ENCODE data around the gene AQP9. TPM values are rescaled to one million over a fixed set of nuclear protein-coding genes. Genes with fewer than 3 reads are reported as not detected.

Gene AQP9
- total RNA-seq, 2 experiments from 2014 or later: not detected

DNA sequence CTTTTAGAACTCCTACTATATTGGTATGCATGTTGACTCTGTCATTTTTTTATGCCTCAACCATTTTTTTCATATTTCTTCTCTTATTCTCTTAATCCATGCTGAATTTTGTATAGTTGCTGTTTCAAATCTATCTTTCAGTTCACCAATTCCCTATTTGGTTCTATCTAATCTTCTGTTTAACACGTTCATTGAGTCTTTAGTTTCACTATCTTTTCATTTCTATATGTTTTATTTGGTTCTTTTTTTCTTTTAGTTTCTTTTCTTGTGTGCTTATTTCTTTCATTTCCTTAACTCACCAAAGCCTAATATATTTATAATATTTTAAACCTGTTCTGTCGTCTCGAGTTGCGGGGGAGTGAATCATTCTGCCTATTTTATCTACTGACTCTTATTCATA, 8.0 kb downstream of the AQP9 start:
- CTCF ChIA-PET: no interaction called here
- Mint-ChIP-seq H3K4me1 (ENCODE audit: low read depth) (no peaks in the 10 kb centered on the region), H3K36me3 (ENCODE audit: low read depth) (no peaks in the 10 kb centered on the region), H3K4me3 (no peak overlapping the region), H3K27ac (no peak overlapping the region), H3K27me3 (ENCODE audit: low read depth) (peaks cover 4% of the 10 kb centered on the region), H3K9me3 (no peaks in the 10 kb centered on the region)
- no peak for DNase-seq
- intact Hi-C loops (cut with micrococcal nuclease): no loop called here

GRCh38 chr15:58146749-58147148, 8.6 kb downstream of the AQP9 start:
- DNase-seq: no peak
- Mint-ChIP-seq H3K4me1 (ENCODE audit: low read depth) (no peaks in the 10 kb centered on the region), H3K27ac (no peak overlapping the region), H3K36me3 (ENCODE audit: low read depth) (no peaks in the 10 kb centered on the region), H3K4me3 (no peak overlapping the region), H3K9me3 (no peaks in the 10 kb centered on the region), H3K27me3 (ENCODE audit: low read depth) (peaks cover 4% of the 10 kb centered on the region)
- intact Hi-C loops (cut with micrococcal nuclease): no loop called here
- CTCF ChIA-PET: no interaction called here

- Mint-ChIP-seq H3K27me3 (ENCODE audit: low read depth) (peaks cover 4% of the 10 kb centered on the region), H3K27ac (no peak overlapping the region), H3K36me3 (ENCODE audit: low read depth) (no peaks in the 10 kb centered on the region), H3K9me3 (no peaks in the 10 kb centered on the region), H3K4me1 (ENCODE audit: low read depth) (no peaks in the 10 kb centered on the region), H3K4me3 (no peak overlapping the region)
- no peak for DNase-seq
- CTCF ChIA-PET: no interaction called here
- intact Hi-C loops (cut with micrococcal nuclease): no loop called here
Observed at GRCh38 chr15:58147171-58147611, 9.0 kb downstream of the AQP9 start.

GRCh38 chr15:58148120-58148519, 9.9 kb downstream of the AQP9 start:
- H3K27ac Mint-ChIP-seq: no peak overlapping the region
- intact Hi-C loops (cut with micrococcal nuclease): no loop called here

GRCh38 chr15:58148633-58149445, 10.7 kb downstream of the AQP9 start:
- CTCF ChIA-PET: interaction anchor here (1.3 kb wide), 1 partner anchor 35 kb away, joined by 3 read pairs; no protein-coding TSS in a partner anchor
- H3K36me3 Mint-ChIP-seq (ENCODE audit: low read depth): no peaks in the 10 kb centered on the region
- no peaks in the 10 kb centered on the region for H3K9me3 Mint-ChIP-seq
- H3K27me3 Mint-ChIP-seq (ENCODE audit: low read depth): peaks cover 4% of the 10 kb centered on the region
- no peak overlapping the region for H3K27ac Mint-ChIP-seq
- DNase-seq: no peak
- H3K4me3 Mint-ChIP-seq: no peak overlapping the region
- intact Hi-C loops (cut with micrococcal nuclease): no loop called here
- no peaks in the 10 kb centered on the region for H3K4me1 Mint-ChIP-seq (ENCODE audit: low read depth)

More at GRCh38 chr15:58148120-58148519, 9.9 kb downstream of the AQP9 start:
- no peaks in the 10 kb centered on the region for H3K36me3 Mint-ChIP-seq (ENCODE audit: low read depth)
- H3K4me3 Mint-ChIP-seq: no peak overlapping the region
- DNase-seq: no peak
- CTCF ChIA-PET: interaction anchor here (1.3 kb wide), 1 partner anchor 36 kb away, joined by 3 read pairs; no protein-coding TSS in a partner anchor
- H3K9me3 Mint-ChIP-seq: no peaks in the 10 kb centered on the region
- H3K27me3 Mint-ChIP-seq (ENCODE audit: low read depth): peaks cover 4% of the 10 kb centered on the region
- no peaks in the 10 kb centered on the region for H3K4me1 Mint-ChIP-seq (ENCODE audit: low read depth)

GRCh38 chr15:58154769-58155168, 16.6 kb downstream of the AQP9 start:
- Mint-ChIP-seq H3K9me3 (no peaks in the 10 kb centered on the region), H3K27ac (no peak overlapping the region), H3K4me3 (no peak overlapping the region), H3K4me1 (ENCODE audit: low read depth) (no peaks in the 10 kb centered on the region), H3K27me3 (ENCODE audit: low read depth) (no peaks in the 10 kb centered on the region), H3K36me3 (ENCODE audit: low read depth) (no peaks in the 10 kb centered on the region)
- DNase-seq: no peak
- CTCF ChIA-PET: no interaction called here
- intact Hi-C loops (cut with micrococcal nuclease): no loop called here

- intact Hi-C loops (cut with micrococcal nuclease): no loop called here
- H3K4me1 Mint-ChIP-seq (ENCODE audit: low read depth): no peaks in the 10 kb centered on the region
- no peaks in the 10 kb centered on the region for H3K9me3 Mint-ChIP-seq
- no peak for DNase-seq
- H3K36me3 Mint-ChIP-seq (ENCODE audit: low read depth): no peaks in the 10 kb centered on the region
- no peak overlapping the region for H3K4me3 Mint-ChIP-seq
- H3K27me3 Mint-ChIP-seq (ENCODE audit: low read depth): peaks cover 18% of the 10 kb centered on the region
- no peak overlapping the region for H3K27ac Mint-ChIP-seq
- CTCF ChIA-PET: no interaction called here
Observed at GRCh38 chr15:58159827-58160386, 21.7 kb downstream of the AQP9 start.

GRCh38 chr15:58161436-58161930, 23.3 kb downstream of the AQP9 start:
- H3K27ac Mint-ChIP-seq: no peak overlapping the region
- intact Hi-C loops (cut with micrococcal nuclease): no loop called here
- CTCF ChIA-PET: no interaction called here
- peaks cover 20% of the 10 kb centered on the region for H3K27me3 Mint-ChIP-seq (ENCODE audit: low read depth)
- H3K4me3 Mint-ChIP-seq: no peak overlapping the region
- H3K4me1 Mint-ChIP-seq (ENCODE audit: low read depth): no peaks in the 10 kb centered on the region
- H3K9me3 Mint-ChIP-seq: no peaks in the 10 kb centered on the region
- no peaks in the 10 kb centered on the region for H3K36me3 Mint-ChIP-seq (ENCODE audit: low read depth)
- no peak for DNase-seq

DNA sequence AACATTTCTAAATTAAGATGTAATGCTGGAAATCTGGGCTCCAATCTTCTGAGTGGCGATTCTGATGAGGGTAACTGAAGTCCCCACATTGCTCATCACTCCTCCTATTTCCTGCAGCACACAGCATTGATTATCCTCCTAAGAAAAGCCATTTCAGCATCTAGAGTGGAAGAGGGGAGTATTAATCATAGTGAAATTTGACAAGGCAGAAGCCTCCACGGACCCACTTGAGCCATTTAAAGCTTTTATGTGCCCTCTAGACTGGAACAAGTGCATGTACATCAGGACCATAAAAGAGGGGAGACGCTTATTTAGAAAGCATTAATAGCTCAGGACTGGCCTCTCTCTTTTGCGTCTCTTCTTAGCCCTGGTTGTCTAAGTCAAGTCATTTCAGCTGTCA, 25.8 kb downstream of the AQP9 start:
- peaks cover 33% of the 10 kb centered on the region for H3K27me3 Mint-ChIP-seq (ENCODE audit: low read depth)
- CTCF ChIA-PET: no interaction called here

GRCh38 chr15:58164926-58165325, 26.7 kb downstream of the AQP9 start:
- Mint-ChIP-seq H3K9me3 (no peaks in the 10 kb centered on the region), H3K27me3 (ENCODE audit: low read depth) (peaks cover 33% of the 10 kb centered on the region), H3K36me3 (ENCODE audit: low read depth) (no peaks in the 10 kb centered on the region), H3K4me3 (no peak overlapping the region), H3K27ac (no peak overlapping the region), H3K4me1 (ENCODE audit: low read depth) (no peaks in the 10 kb centered on the region)
- CTCF ChIA-PET: interaction anchor here (0.6 to 0.7 kb wide), 2 partner anchors 176 to 1360 kb away, joined by 3 read pairs; no protein-coding TSS in a partner anchor
- no peak for DNase-seq
- intact Hi-C loops (cut with micrococcal nuclease): no loop called here

More for the DNA sequence above, 25.8 kb downstream of the AQP9 start:
- no peaks in the 10 kb centered on the region for H3K36me3 Mint-ChIP-seq (ENCODE audit: low read depth)
- no peaks in the 10 kb centered on the region for H3K4me1 Mint-ChIP-seq (ENCODE audit: low read depth)
- no peak for DNase-seq
- no peak overlapping the region for H3K4me3 Mint-ChIP-seq
- H3K9me3 Mint-ChIP-seq: no peaks in the 10 kb centered on the region
- no peak overlapping the region for H3K27ac Mint-ChIP-seq
- intact Hi-C loops (cut with micrococcal nuclease): no loop called here

- no peak overlapping the region for H3K27ac Mint-ChIP-seq
- H3K9me3 Mint-ChIP-seq: no peaks in the 10 kb centered on the region
- CTCF ChIA-PET: interaction anchor here (0.6 kb wide), 1 partner anchor 175 kb away, joined by 3 read pairs; no protein-coding TSS in a partner anchor
- no peak for DNase-seq
- no peaks in the 10 kb centered on the region for H3K4me1 Mint-ChIP-seq (ENCODE audit: low read depth)
- H3K27me3 Mint-ChIP-seq (ENCODE audit: low read depth): peaks cover 32% of the 10 kb centered on the region
- intact Hi-C loops (cut with micrococcal nuclease): no loop called here
- no peak overlapping the region for H3K4me3 Mint-ChIP-seq
- H3K36me3 Mint-ChIP-seq (ENCODE audit: low read depth): no peaks in the 10 kb centered on the region
Observed at GRCh38 chr15:58165661-58166060, 27.5 kb downstream of the AQP9 start.

- no peak for DNase-seq
- Mint-ChIP-seq H3K4me3 (no peak overlapping the region), H3K27ac (no peak overlapping the region), H3K9me3 (no peaks in the 10 kb centered on the region), H3K27me3 (ENCODE audit: low read depth) (peaks cover 26% of the 10 kb centered on the region), H3K4me1 (ENCODE audit: low read depth) (no peaks in the 10 kb centered on the region), H3K36me3 (ENCODE audit: low read depth) (no peaks in the 10 kb centered on the region)
- intact Hi-C loops (cut with micrococcal nuclease): no loop called here
- CTCF ChIA-PET: interaction anchor here (0.6 to 1.2 kb wide), 2 partner anchors 18 to 973 kb away, joined by 3 to 4 read pairs; no protein-coding TSS in a partner anchor
Observed at GRCh38 chr15:58167095-58167691, 29.0 kb downstream of the AQP9 start.
